ENCODE results near the gene TAF9B. TPM values are rescaled to one million over a fixed set of nuclear protein-coding genes. Genes with fewer than 3 reads are reported as not detected.

TAF9B gene
- total RNA-seq, 4 donors from 2014 or later, result 3.1 to 14.9 (median 6.3) TPM

GRCh38 chrX:78125148-78125547 is 14.3 kb downstream of the TAF9B start:
- H3K4me1 ChIP-seq, result no peaks in the 10 kb centered on the region
- no peak overlapping the region for H3K4me3 ChIP-seq
- H3K36me3 ChIP-seq, result peaks cover 0 to 61% (median 0%) of the 10 kb centered on the region in 3 donors
- DNase-seq, result no peak
- no peaks in the 10 kb centered on the region for H3K9me3 ChIP-seq
- no peaks in the 10 kb centered on the region for H3K27me3 ChIP-seq
- no peak overlapping the region for H3K27ac ChIP-seq
- TF ChIP-seq CTCF (IDR thresholded peaks at IDR 0.05) (no peak), POLR2A (IDR thresholded peaks at IDR 0.05) (no peak)

- no peaks in the 10 kb centered on the region for H3K27me3 ChIP-seq
- TF ChIP-seq POLR2A (IDR thresholded peaks at IDR 0.05), result no peak
- no peak for TF ChIP-seq CTCF (IDR thresholded peaks at IDR 0.05)
- H3K36me3 ChIP-seq, result peaks cover 0 to 69% (median 0%) of the 10 kb centered on the region in 3 donors
- no peak for DNase-seq
- no peaks in the 10 kb centered on the region for H3K4me1 ChIP-seq
- H3K9me3 ChIP-seq, result no peaks in the 10 kb centered on the region
- no peak overlapping the region for H3K27ac ChIP-seq
- no peak overlapping the region for H3K4me3 ChIP-seq
These were observed 15.1 kb downstream of the TAF9B start for GRCh38 chrX:78124307-78124706.

- H3K27ac ChIP-seq, result no peak overlapping the region
These were observed 16.3 kb downstream of the TAF9B start for GRCh38 chrX:78123190-78123589.

GRCh38 chrX:78119521-78120227 is 19.8 kb downstream of the TAF9B start:
- peaks cover 0 to 82% (median 0%) of the 10 kb centered on the region in 3 donors for H3K36me3 ChIP-seq
- no peak for DNase-seq
- H3K9me3 ChIP-seq, result no peaks in the 10 kb centered on the region
- H3K4me3 ChIP-seq, result no peak overlapping the region
- TF ChIP-seq CTCF (IDR thresholded peaks at IDR 0.05), result peak in 3 of 6 experiments; percentile 14 to 24 (median 22)
- no peak for TF ChIP-seq POLR2A (IDR thresholded peaks at IDR 0.05)
- no peak overlapping the region for H3K27ac ChIP-seq
- no peaks in the 10 kb centered on the region for H3K27me3 ChIP-seq
- no peaks in the 10 kb centered on the region for H3K4me1 ChIP-seq

More at GRCh38 chrX:78123190-78123589, 16.3 kb downstream of the TAF9B start:
- no peak for DNase-seq
- Histone ChIP-seq H3K27me3 (no peaks in the 10 kb centered on the region), H3K4me1 (no peaks in the 10 kb centered on the region), H3K9me3 (no peaks in the 10 kb centered on the region), H3K36me3 (peaks cover 0 to 80% (median 0%) of the 10 kb centered on the region in 3 donors), H3K4me3 (no peak overlapping the region)
- TF ChIP-seq CTCF (IDR thresholded peaks at IDR 0.05) (no peak), POLR2A (IDR thresholded peaks at IDR 0.05) (no peak)

- no peak for TF ChIP-seq POLR2A (IDR thresholded peaks at IDR 0.05)
- no peak for TF ChIP-seq CTCF (IDR thresholded peaks at IDR 0.05)
- no peak overlapping the region for H3K4me3 ChIP-seq
- DNase-seq, result no peak
- no peaks in the 10 kb centered on the region for H3K27me3 ChIP-seq
- no peaks in the 10 kb centered on the region for H3K4me1 ChIP-seq
- no peak overlapping the region for H3K27ac ChIP-seq
- H3K36me3 ChIP-seq, result peaks cover 0 to 81% (median 0%) of the 10 kb centered on the region in 3 donors
- no peaks in the 10 kb centered on the region for H3K9me3 ChIP-seq
These were observed 20.8 kb downstream of the TAF9B start for GRCh38 chrX:78118628-78119027.

All from Peyer's patch (tissue), 4 donors.